Gastroesophageal sphincter (tissue), 3 donors: ENCODE measurements around the gene PCSK5.

Experiments used
- CTCF ChIP-seq, 4 experiments: fragments of 200-600 bp in 2 of 4; fragments of 450-650 bp in 2 of 4; sonication (generic) in 1 of 4; IDR thresholded peaks; one replicate each; pipeline ENCODE4 v1.5.1; 2017 to 2019; ENCODE audit warnings: antibody characterized with exemption in 4 of 4, mild to moderate bottlenecking in 2 of 4, moderate library complexity in 2 of 4
- POLR2A ChIP-seq, 2 donors: fragments of 450-650 bp; IDR thresholded peaks; one replicate each; pipeline ENCODE4 v1.6.1; 2017; ENCODE audit warnings: antibody characterized with exemption in 2 of 2, mild to moderate bottlenecking in 2 of 2, moderate library complexity in 1 of 2
- POLR2AphosphoS5 ChIP-seq: sonication (generic); formaldehyde crosslinking; IDR thresholded peaks from one replicate; pipeline ENCODE4 v1.6.1; 2017; ENCODE audit warnings: antibody characterized with exemption

GRCh38 chr9:76372336-76372735, 481.9 kb downstream of the PCSK5 start:
- TF ChIP-seq CTCF (IDR thresholded peaks at IDR 0.05) (no peak), POLR2A (IDR thresholded peaks at IDR 0.05) (no peak), POLR2AphosphoS5 (no peak)
